Endothelial cell of umbilical vein (primary cell): ENCODE results near the gene PREP. TPM values are rescaled to one million over a fixed set of nuclear protein-coding genes. Genes with fewer than 3 reads are reported as not detected.

Experiments used
- BruUV-seq: library from RNA; stranded (reverse); fragments of 400-500 nt; replicated peaks from 2 replicates; lab custom pipeline; 2021; lab: Mats Ljungman, UMichigan
- CTCF ChIA-PET: fragments of 300-600, 350-600 bp; sonication (Branson Sonifier 250); formaldehyde crosslinking; loops from one replicate; lab custom pipeline; 2021; ENCODE audit warnings: antibody characterized with exemption, inconsistent platforms; lab: Charles Lee
- POLR2A ChIA-PET: fragments of 300-600, 350-600 bp; sonication (Branson Sonifier 250); formaldehyde crosslinking; loops from one replicate; lab custom pipeline; 2021; ENCODE audit warnings: antibody characterized with exemption, inconsistent platforms; lab: Charles Lee
- DNase-seq: peaks from one replicate; pipeline ENCODE4 v3.0.0-alpha.2; 2011; ENCODE audit warnings: low read depth, low spot score
- FAIRE-seq: peaks from 2 replicates; lab custom pipeline; 2011; peaks lifted over from hg19 to GRCh38; lab: Jason Lieb, UNC
- H2AFZ ChIP-seq: 2 replicates; pipeline ENCODE4 v1.6.0; 2012; ENCODE audit warnings: low read depth, low read length, control low read depth, inconsistent platforms
- H3K27ac ChIP-seq: 2 replicates; pipeline ENCODE4 v1.5.1; 2011; ENCODE audit warnings: low read depth, mild to moderate bottlenecking, control low read depth, low read length, moderate library complexity; ENCODE audit not compliant: insufficient read depth
- H3K27me3 ChIP-seq, 2 experiments: 2 replicates each; pipeline versions ENCODE4 v1.6.0 to v1.6.1; 2011; ENCODE audit warnings: low read length in 2 of 2, mixed read lengths in 1 of 2; ENCODE audit not compliant: control insufficient read depth in 2 of 2, insufficient read depth in 2 of 2
- H3K36me3 ChIP-seq, 2 experiments: 2 replicates in 1 of 2; 3 replicates in 1 of 2; pipeline ENCODE4 v1.5.1; 2011; ENCODE audit warnings: low read length in 2 of 2, mild to moderate bottlenecking in 1 of 2, moderate library complexity in 1 of 2; ENCODE audit not compliant: control insufficient read depth in 2 of 2, insufficient read depth in 2 of 2; ENCODE audit errors: extremely low read depth in 1 of 2
- H3K4me1 ChIP-seq: 3 replicates; pipeline ENCODE4 v1.5.1; 2011; ENCODE audit warnings: mild to moderate bottlenecking, low read length; ENCODE audit not compliant: control insufficient read depth, insufficient read depth; ENCODE audit errors: extremely low read depth
- H3K4me2 ChIP-seq: 2 replicates; pipeline ENCODE4 v1.6.1; 2011; ENCODE audit warnings: low read length, control low read depth, mixed read lengths; ENCODE audit not compliant: insufficient read depth
- H3K4me3 ChIP-seq, 3 experiments: fragments of 200-600 bp in 1 of 3; sonication (generic), shearing (Covaris generic) in 1 of 3; replicated peaks in 1 of 3; 2 replicates each; pipeline ENCODE4 v1.5.1; 2011 to 2016; ENCODE audit warnings: control low read depth in 3 of 3, low read length in 3 of 3, mild to moderate bottlenecking in 2 of 3, inconsistent platforms in 1 of 3, low read depth in 1 of 3, moderate library complexity in 1 of 3; ENCODE audit not compliant: insufficient read depth in 1 of 3
- H3K79me2 ChIP-seq: 2 replicates; pipeline ENCODE4 v1.6.0; 2012; ENCODE audit warnings: low read length, inconsistent platforms; ENCODE audit not compliant: control insufficient read depth, insufficient read depth
- H3K9ac ChIP-seq: replicated peaks from 2 replicates; pipeline ENCODE3; 2011; ENCODE audit warnings: low read length, control low read depth; ENCODE audit not compliant: insufficient read depth; ENCODE audit errors: extremely low read depth
- H3K9me1 ChIP-seq: replicated peaks from 3 replicates; pipeline ENCODE4 v1.6.0; 2011; ENCODE audit warnings: mild to moderate bottlenecking, low read length; ENCODE audit not compliant: control insufficient read depth, insufficient read depth; ENCODE audit errors: extremely low read depth
- H3K9me3 ChIP-seq: replicated peaks from 2 replicates; pipeline ENCODE4 v1.5.1; 2012; ENCODE audit warnings: low read length, inconsistent platforms; ENCODE audit not compliant: control insufficient read depth, insufficient read depth
- H4K20me1 ChIP-seq: replicated peaks from 2 replicates; pipeline ENCODE3; 2011; ENCODE audit warnings: mild to moderate bottlenecking, low read length; ENCODE audit not compliant: control insufficient read depth, insufficient read depth; ENCODE audit errors: extremely low read depth
- CTCF ChIP-seq, 2 donors: IDR thresholded peaks; 1 replicate in 1 of 2; 2 replicates in 1 of 2; pipeline ENCODE4 v1.5.1; 2011; ENCODE audit warnings: low read length in 2 of 2, mild to moderate bottlenecking in 2 of 2, moderate library complexity in 2 of 2, control low read depth in 1 of 2, inconsistent platforms in 1 of 2, low read depth in 1 of 2; ENCODE audit not compliant: insufficient read depth in 1 of 2; ENCODE audit errors: extremely low read depth in 1 of 2
- EZH2 ChIP-seq: IDR thresholded peaks from 2 replicates; pipeline ENCODE4 v1.6.1; 2012; ENCODE audit warnings: borderline replicate concordance, low read depth, mild to moderate bottlenecking, moderate library complexity, low read length, inconsistent platforms; ENCODE audit not compliant: severe bottlenecking
- FOS ChIP-seq: IDR thresholded peaks from 2 replicates; pipeline ENCODE4 v1.6.1; 2011; ENCODE audit warnings: mild to moderate bottlenecking, low read length, moderate library complexity, borderline replicate concordance; ENCODE audit not compliant: insufficient read depth
- GATA2 ChIP-seq: IDR thresholded peaks from 2 replicates; pipeline ENCODE4 v1.7.0; 2011; ENCODE audit warnings: low read depth, mild to moderate bottlenecking, moderate library complexity, mixed read lengths, low read length; ENCODE audit not compliant: insufficient read length, insufficient read depth
- JUN ChIP-seq: IDR thresholded peaks from 2 replicates; pipeline ENCODE4 v1.6.1; 2011; ENCODE audit warnings: borderline replicate concordance, low read depth; ENCODE audit not compliant: insufficient read length, insufficient read depth
- MAX ChIP-seq: IDR thresholded peaks from 2 replicates; pipeline ENCODE4 v1.6.1; 2011; ENCODE audit not compliant: insufficient read depth, insufficient read length
- MYC ChIP-seq: IDR thresholded peaks from one replicate; pipeline ENCODE4 v1.6.1; 2011; ENCODE audit warnings: mild to moderate bottlenecking, low read depth, low read length
- POLR2A ChIP-seq: IDR thresholded peaks from 2 replicates; pipeline ENCODE4 v1.6.1; 2012; ENCODE audit warnings: low read depth, mild to moderate bottlenecking, control low read depth, low read length
- POLR2AphosphoS5 ChIP-seq: IDR thresholded peaks from 2 replicates; pipeline ENCODE4 v1.6.1; 2012; ENCODE audit warnings: low read depth, mild to moderate bottlenecking, control low read depth, low read length, moderate library complexity; ENCODE audit not compliant: insufficient read depth
- dilution Hi-C: fragments of 300-500 bp; cut with MboI; formaldehyde crosslinking; loops from one replicate; pipeline ENCODE4 v1.15.0; 2019; ENCODE audit warnings: low sequenced_read_pairs; ENCODE audit not compliant: extremely low pct_ligation_motif_present
- intact Hi-C: fragments of 100-400 bp; cut with micrococcal nuclease; formaldehyde crosslinking; loops from one replicate; pipeline ENCODE4 v1.10.0; 2022
- polyA plus RNA-seq, 4 experiments: library from polyadenylated mRNA; depleted of rRNA in 3 of 4; stranded (reverse) in 3 of 4; unstranded in 1 of 4; fragments of >200 nt; gene quantifications; 2 replicates each; pipeline versions ENCODE4 v1.2.1 to v1.2.3, GENCODE V29; 2011 to 2012; ENCODE audit warnings: missing spikeins in 1 of 4
- total RNA-seq: library from RNA; stranded (reverse); gene quantifications from 2 replicates; pipeline ENCODE4 v1.2.3, GENCODE V29; 2021

The PREP gene
- total and polyA plus RNA-seq, 2 donors (not counting 3 experiments of a cell fraction or from before 2014, with no cell fraction given) = 17.2 to 37.7 TPM

- Histone ChIP-seq H3K27ac (no peak overlapping the region), H3K9ac (no peak overlapping the region), H3K36me3 (peaks cover 0 to 2% of the 10 kb centered on the region in 2 experiments), H3K4me1 (no peaks in the 10 kb centered on the region), H3K79me2 (no peaks in the 10 kb centered on the region), H3K27me3 (no peaks in the 10 kb centered on the region), H4K20me1 (no peaks in the 10 kb centered on the region), H3K4me2 (no peak overlapping the region), H3K9me3 (no peaks in the 10 kb centered on the region), H2AFZ (no peak overlapping the region), H3K4me3 (no peak overlapping the region), H3K9me1 (no peaks in the 10 kb centered on the region)
- FAIRE-seq (no peak), DNase-seq (no peak)
- dilution Hi-C loops (no loop called here), intact Hi-C loops (no loop called here)
- POLR2A ChIA-PET = no interaction called here
- CTCF ChIA-PET = no interaction called here
- TF ChIP-seq FOS (no peak), MAX (no peak), MYC (no peak), JUN (no peak), CTCF (IDR thresholded peaks at IDR 0.05; ENCODE audit: extremely low read depth in 1 of 2, insufficient read depth in 1 of 2, low read depth in 1 of 2, low read length in 2 of 2) (no peak), POLR2A (no peak), GATA2 (no peak), POLR2AphosphoS5 (no peak), EZH2 (no peak)
- no TSS peak for BruUV-seq
These were observed 92.5 kb downstream of the PREP start for GRCh38 chr6:105310371-105310770.
